NCI-H1092 treated with DMSO at 0.1 percent for 48 hours (cell line): ENCODE measurements around the gene COBLL1.
"Not testable (repeated sequence)": the region's sequence is repeated elsewhere in the genome, so short reads cannot be mapped to it uniquely, and the experiment has no call there.

ENCODE experiments used
- DNase-seq: peaks from one replicate; lab custom pipeline; 2025; lab: John Stamatoyannopoulos, UW

COBLL1 gene

DNA sequence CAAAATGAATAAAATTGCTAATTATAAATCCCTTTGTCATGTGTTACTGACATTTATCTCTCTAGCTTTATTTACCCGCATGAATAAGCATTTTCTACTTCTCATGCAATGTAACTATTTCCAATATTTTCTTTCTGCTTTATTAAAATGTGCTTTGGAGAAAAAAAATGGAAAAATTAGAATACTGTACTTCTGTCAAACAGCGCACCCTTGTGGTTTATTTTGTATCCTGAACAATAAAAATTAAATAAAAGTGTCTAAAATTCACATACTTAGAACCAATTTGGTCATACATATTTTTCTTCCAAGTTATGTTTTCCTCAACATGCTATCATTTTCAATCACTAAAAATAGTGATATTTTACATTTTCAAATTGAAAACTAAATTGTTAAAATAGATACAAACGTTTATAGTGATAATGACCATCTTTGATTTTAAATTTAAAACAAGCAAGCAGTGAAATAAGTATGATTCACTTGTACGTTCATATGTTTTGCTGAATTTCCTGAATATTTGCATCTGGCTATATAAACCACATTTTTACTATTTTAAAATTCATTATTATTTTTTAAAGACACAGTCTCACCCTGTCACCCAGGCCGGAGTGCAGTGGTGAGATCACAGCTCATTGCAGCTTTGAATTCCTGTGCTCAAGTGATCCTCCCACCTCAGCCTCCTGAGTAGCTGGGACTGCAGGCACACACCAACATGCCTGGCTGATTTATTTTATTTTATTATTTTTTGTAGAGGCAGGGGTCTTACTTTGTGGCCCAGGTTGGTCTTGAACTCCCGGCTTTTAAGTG lies 124.4 kb downstream of the COBLL1 start:
- no peak for DNase-seq

DNA sequence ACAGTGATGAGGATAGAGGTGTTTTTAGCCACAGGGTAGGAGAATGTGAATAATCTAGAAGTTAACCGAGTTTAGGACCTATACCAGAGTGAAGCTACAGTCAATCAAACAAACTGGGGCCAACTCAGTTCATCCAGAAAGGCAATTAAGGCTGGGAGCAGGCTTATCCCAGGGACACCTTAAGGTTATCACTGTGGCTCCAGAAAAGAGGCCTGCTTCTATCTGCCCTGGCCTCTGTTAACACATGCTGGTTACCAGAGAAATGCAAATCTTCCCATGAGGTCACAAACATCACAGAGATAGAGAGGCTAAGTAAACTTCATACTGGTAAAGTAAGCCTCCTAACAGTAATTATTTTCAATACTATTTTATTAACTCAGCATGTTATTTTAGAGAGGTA lies 127.2 kb downstream of the COBLL1 start:
- no peak for DNase-seq

DNA sequence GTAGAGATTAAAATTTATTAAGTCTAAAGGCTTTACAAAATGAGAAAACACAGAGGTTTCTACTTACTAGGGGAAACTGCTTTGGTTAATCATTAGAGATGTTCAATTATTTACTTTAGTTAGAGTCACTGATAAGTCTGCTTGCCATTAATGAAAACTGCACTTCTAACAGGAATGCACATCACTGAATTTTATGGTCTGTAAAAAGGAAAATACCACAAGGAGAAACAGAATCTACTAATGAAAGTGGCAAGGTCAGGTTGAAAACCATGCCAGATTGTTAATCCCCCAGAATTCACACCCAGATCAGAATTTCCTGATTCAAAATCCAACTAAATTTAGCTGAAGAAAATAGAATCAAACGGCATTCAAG lies 129.9 kb downstream of the COBLL1 start:
- no peak for DNase-seq

DNA sequence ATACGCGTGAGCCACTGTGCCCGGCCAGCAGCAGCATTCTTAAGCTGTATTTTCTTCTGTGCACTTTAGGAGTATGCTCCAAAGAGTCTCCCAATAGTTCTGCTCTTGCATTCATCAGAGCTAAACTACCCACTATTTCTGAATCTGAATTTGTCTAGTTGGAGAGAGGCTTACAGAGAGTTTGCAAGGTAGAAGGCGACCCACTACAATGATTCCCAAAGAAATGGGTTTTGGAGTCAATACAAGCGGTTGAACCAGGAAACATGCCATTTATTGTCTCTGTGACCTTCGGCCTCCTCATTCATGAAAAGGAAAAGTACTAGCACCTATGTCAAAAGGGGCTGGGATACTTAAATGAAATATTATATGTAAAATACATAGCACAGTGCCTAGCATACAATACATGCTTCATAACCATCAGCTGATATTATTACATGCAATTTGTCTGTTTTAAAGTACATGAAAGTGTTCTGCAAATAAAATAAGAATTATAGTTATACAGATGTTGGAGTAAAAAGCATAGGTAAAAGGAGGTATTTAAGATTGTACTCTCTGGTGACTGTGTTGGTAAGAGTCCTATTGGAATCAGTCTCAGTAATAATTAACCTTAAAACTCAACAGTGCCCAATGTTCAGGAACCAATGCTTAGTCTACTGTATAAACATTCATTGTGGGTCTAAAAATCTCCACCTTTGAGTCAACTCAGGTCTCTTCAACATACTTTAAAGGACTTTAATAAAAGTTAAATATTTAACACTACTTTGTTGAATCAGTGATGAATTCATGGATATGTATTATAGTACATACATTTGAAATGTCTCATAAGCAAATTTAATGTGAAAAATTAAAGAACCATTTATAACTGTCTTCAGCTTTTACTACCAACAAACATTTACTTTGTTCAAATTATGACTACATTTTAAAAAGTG lies 130.5 kb downstream of the COBLL1 start:
- no peak for DNase-seq

DNA sequence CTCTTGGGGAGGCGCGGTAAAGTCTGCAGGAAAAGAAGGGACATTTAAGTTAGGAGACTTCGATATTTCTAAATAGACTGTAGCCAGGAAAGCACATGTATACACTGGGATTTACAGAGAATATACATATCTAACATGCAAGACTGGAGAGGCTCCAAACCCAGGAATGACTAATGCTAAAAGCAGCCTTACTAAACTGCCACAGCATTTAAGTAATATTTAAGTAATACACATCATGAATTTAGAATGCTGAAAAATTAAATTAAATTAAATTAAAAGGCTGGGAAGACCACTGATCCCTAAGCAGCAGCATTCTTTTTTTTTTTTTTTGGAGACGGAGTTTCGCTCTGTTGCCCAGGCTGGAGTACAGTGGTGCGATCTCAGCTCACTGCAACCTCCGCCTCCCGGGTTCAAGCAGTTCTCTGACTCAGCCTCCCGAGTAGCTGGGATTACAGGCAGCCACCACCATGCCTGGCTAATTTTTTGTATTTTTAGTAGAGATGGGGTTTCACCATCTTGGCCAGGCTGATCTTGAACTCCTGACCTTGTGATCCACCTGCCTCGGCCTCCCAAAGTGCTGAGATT lies 131.3 kb downstream of the COBLL1 start:
- DNase-seq, result not testable (repeated sequence)

DNA sequence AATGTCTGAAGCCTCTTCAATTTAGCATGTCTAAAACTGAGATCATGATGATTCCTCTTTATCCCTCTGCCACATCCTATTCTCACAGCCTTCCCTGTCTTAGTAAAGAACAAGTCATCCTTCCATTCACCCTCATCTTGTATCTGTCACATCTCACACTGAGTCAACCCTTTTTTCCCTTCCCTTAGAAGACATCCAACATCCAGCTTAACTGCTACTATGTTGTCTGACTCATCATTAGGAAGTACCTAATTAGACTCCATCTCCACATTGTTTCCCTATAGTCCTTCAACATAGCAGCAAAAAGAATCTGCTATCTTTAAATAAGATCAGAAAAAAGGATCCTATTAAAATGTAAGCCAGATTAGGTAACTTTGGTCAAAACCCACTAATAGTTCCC lies 135.1 kb downstream of the COBLL1 start:
- no peak for DNase-seq

DNA sequence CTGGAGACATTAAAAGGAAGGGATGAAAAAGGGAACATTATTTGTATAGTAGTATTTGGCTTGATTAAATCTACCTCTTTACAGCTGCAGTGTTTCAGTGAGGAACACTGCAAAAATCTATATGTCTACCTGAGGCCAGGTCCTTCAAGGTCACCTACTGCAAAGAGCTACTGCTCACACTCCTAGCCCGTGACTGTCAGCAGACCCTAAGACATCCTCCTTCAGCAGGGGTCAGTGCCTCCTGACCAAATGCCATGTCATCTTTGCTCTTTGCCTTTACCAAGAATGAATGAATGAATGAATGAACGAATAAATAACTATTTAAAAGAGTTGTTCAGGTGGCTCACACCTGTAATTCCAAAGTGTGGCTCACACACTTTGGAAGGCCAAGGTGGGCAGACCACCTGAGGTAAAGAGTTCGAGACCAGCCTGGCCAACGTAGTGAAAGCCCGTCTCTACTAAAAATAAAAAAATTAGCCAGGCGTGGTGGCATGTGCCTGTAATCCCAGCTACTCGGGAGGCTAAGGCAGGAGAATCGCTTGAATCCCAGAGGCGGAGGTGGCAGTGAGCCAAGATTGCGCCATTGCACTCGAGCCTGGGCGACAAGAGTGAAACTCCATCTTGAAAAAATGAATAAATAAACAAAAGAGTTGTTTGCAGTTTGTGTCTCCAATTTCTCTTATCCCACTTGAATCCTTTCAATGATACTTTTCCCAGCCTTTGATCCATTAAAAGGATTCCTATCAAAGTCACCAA lies 136.0 kb downstream of the COBLL1 start:
- no peak for DNase-seq

DNA sequence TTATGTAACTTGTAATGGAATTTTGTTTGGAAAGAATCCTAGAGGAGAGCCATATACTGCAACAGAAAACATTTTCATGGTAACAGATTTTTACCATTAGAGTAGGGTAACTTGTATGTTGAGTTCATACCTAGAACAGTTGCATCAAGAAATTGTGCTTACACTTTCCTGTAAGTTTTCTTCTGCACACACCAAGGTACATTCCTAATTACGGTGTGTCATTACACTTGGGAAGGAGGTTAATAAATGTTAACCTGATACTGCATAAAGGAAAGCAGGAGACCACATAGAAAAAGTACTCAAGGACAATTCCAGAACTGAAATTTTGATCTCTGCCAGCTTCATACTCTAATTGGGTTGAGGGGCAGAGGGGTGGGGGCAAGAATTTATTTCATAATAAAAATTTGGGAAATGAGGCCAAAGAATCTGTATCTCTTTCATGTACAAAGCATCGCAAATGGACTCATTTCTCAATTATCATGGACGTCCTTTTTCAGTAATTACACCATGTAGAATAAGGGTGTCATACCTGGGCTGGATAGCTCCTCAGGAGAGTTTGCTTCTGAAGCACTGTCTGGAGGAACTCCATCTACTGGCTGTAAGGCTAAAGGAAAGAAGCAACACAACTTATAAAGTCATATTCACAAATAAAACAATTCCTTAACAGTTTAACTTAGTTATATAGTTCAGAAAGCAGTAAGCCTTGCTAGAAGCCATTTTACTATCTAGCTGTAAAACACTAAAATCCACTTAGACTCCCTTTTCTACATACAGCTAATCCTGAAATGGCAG lies 137.5 kb downstream of the COBLL1 start:
- no peak for DNase-seq

DNA sequence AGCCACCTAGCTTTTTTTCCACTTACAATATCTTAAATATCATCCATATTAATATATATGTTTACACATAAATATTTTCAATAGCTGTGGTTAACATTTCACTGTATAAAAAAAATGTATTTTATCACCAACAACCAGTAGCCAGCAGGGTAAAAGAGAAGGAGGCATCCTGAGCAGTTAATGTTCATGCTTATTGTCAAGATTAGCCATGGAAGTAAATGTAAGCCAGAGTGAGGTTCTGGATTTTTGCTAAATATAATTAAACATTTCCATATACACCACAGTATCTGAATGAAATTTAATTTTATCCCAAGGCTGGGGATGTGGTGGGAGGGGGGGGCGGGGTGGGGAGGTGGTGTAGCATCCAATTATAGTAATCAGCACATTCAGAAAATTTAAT lies 140.1 kb downstream of the COBLL1 start:
- no peak for DNase-seq

DNA sequence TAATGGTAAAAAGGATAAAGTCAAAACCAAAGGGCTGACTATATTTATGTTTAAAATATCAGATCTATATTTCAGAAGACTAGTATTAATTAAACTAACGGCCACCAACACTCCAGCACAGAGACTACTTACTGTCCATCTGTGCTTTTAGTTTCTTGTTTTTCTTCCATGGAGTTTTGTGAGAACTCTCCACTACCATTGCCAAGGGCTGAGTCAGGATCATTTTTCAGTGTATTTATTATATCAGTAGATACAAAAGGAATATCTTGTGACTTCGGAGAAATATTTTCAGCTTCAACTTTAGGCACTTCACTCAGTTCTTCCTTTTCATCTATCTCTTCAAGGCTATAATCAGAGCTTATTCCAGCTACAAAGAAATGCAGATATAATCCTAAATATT lies 141.2 kb downstream of the COBLL1 start:
- DNase-seq, result no peak

DNA sequence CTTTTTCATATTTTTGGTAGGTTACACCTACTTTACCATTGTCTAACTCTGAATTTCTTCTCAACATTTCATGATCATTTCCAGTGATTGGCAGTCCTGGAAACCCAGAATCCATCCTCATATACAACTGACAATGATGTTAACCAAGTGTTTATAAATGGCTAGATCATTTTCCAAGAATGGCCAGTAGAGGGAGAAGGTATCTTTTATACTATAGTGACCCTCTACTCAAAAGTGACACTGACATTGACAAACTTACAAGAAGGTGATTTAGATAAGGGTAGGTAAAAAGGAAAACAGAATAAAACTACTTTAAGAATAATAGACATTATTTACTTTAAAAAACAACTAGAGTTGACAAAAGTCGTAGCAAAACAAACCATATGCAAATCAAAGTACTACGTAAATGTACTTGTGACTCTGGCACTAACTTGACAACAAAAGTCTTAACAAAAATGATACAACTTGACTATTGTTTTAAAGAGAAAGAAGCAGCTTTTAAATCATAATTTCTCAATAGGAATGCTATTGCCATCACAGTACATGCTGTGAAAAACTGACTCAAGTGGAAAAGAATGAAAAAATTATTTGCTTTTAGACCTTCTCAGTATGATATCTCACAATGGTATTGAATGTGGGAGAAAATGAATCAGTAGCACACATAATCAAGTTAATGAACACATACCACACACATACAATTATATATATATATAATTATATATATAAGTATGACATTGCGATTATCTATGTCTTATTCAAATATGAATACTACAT lies 143.7 kb downstream of the COBLL1 start:
- peak; percentile 14 for DNase-seq

DNA sequence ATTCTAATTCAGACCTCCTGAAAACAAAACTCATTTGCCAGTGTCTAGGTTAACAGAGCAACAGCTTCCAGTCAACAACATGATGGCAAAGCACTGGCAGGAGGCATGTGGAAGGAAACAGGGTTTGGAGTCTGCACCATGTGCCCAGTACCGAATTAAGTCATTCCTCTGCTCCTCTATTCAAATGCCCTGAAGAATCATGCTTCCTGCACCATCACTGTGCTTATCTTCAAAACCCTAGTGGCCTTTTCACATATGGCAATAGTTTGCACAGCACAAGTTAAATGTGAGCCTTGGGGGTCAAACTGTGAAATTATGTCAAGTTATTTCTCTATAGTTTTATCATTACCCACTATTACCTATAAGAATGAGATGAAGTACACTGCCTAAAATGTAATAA lies 145.0 kb downstream of the COBLL1 start:
- no peak for DNase-seq

DNA sequence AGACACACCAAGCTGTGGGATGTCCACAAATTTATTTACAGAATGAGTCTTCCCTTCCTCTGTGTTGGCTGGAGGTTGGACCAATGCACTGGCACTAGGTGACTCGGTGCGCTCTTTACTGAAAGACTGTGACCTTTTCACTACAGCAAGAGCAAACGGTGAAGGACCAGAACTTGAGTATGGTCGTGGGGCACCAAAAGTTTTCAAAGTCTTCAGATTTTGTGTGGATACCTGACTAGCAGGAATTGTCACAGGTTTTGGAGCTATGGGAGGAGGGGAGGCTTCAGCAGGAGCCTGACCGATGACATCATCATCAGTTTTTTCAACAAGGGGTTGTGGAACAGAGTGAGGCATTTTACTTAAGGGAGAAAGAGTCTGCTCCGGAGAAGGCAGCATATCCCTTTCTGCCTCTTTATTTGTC lies 147.3 kb downstream of the COBLL1 start:
- DNase-seq, result no peak

DNA sequence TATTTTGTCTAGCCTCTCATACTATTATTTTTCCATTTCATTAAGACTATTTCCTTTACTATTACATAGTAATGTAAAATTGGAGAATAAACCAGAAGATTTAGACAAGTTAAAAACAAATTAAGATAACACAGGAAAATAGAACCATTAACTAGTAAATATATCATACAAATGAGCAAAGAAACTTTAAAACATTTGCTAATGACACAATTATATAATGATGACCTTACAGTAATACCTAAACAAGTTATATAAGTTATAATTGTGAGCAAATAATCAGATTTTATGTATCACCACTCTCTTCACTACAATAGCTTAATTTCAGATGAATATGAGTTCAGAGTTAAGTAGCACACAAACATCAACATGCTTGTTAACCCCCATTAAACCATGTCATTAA lies 147.8 kb downstream of the COBLL1 start:
- DNase-seq, result no peak

DNA sequence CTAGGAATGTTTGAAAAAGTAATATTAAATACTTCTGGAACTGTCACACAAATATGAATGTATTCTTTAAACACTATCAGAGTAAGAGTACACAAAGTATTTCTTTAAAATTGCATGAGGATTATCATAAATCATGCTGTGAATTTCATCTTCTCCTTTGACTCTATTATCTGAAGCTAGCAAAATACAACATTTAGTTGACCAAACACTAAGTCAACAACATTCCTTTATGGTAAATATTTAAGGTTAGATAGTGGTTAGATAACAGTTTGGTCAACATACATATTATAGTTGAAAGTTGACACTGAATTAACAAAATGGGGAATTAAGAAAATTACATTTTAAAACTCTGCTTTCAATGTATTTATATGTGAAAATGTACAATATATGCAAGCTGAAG lies 148.2 kb downstream of the COBLL1 start:
- no peak for DNase-seq

DNA sequence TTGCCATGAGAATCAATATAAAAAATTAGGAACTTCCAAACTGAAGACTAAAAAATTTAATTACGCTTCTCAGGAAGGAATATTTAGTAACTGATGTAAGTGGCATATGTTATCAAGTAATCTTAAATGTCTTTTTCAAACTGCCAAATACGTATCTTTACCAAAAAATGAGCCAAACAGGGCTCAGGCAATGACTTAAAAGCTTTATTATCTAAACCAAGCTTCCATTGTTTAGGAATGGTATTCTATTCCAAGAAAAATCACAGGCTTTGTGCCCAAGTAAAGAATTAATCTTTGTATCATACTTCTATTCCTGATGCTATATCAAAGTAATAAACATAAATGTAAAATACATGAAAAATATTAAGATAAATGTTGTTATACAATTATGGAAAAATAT lies 148.7 kb downstream of the COBLL1 start:
- DNase-seq, result no peak

DNA sequence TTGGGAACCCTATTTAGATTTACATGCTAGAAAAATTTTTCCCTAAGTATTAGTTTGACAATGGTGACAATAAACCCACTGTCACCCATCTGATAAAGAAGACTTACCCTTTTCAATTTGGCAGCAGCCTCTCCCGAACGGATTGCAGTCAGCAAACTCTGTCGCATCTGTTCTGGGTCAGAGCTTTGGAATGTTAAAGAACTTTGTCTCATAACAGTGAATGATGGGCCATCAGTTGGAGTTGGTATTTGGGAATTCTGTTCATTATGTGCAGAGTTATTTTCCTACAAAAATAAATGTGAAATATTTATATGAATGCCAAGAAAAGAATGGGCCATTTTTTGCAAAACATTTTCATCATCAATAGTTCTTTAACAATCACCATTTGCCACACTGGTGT lies 149.5 kb downstream of the COBLL1 start:
- DNase-seq, result no peak

DNA sequence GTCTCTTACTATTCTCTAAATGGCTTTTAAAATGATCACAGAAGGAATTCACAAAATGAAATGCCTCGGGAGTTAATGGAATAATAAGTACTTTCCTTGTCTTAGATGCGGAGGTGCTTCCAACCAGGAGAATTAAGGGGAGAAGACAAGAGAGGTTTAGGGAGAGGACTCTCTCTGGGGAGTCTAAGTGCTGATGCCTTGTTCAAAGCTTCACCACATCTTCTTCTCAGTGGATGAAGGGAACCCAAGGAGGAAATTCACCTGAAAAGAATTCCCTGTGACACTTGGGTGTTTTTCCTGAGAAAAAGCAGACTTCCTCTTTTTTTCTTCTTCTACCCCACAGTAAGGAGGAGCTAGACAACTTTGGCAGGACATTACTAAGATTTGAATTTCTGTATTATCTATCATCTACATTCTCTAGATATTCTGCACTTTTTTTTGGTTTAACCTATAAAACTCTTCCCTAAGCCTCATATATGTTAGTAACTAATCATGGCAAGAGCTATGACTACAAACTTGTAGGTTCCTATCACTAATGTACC lies 150.2 kb downstream of the COBLL1 start:
- no peak for DNase-seq

DNA sequence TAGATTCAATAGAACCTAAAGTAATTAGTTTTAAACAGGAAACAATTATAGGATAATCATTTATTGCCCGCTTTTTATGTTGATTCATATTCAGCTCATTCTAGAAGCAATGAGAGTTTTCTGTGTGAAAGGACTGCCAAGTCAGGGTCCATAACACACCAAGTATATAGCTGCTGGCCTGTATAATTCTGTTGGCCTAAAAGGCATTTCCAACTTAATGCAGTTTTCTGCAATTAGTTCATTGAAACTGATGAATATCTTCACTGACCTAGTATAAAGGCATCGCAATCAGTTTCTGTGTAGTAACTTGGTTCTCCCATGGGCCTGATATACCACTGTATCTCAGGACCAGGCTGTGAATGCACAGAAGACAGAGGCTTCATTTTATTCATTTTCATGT lies 151.3 kb downstream of the COBLL1 start:
- no peak for DNase-seq

DNA sequence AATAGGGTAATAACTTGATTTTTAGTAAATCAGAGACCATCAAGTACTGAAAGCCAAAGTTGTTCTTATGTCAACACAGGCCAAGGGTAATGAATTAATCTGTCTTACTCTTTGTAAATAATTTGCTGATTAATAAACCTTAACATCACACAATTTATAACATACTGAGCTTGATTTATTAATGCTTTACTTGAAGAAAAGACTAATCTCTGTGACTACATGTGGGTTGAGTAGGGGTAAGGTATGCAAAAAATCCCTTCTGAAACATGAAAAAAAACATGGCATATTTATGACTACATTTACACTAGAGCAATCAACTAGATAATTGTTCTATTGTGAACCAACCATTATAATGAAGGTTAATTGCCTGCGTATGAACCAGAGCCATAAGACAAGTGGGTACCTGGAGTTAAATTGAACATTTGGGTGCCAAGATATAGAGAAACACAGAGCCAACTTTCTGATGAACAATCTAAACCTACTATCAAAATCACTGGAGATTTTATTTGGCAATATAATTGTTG lies 152.7 kb downstream of the COBLL1 start:
- no peak for DNase-seq
